OCI-LY7 (cell line): ENCODE measurements around the gene FGB. TPM values are rescaled to one million over a fixed set of nuclear protein-coding genes. Genes with fewer than 3 reads are reported as not detected.

Experiments used
- BruUV-seq: library from RNA; stranded (reverse); fragments of 400-500 nt; replicated peaks from 2 replicates; lab custom pipeline; 2021; lab: Mats Ljungman, UMichigan
- CTCF ChIA-PET: fragments of 300-600 bp; sonication (Branson Sonifier 250); formaldehyde crosslinking; loops from one replicate; lab custom pipeline; 2022; ENCODE audit warnings: antibody characterized with exemption; ENCODE audit not compliant: unreplicated experiment; lab: Charles Lee
- POLR2A ChIA-PET: fragments of 300-600 bp; sonication (Branson Sonifier 250); formaldehyde crosslinking; loops from one replicate; lab custom pipeline; 2022; ENCODE audit warnings: antibody characterized with exemption; lab: Charles Lee
- DNase-seq: peaks from one replicate; pipeline ENCODE4 v3.0.0-alpha.2; 2015; ENCODE audit warnings: low spot score
- H2AFZ ChIP-seq: fragments of 200-600 bp; sonication (generic), shearing (Covaris generic); 2 replicates; pipeline ENCODE4 v1.6.1; 2014; ENCODE audit warnings: mild to moderate bottlenecking, antibody characterized with exemption, low read length, moderate library complexity
- H3K27ac ChIP-seq: fragments of 200-600 bp; sonication (generic); 2 replicates; pipeline ENCODE4 v1.5.1; 2014; ENCODE audit warnings: mixed run types, low read depth, mild to moderate bottlenecking, moderate library complexity, low read length, inconsistent platforms; ENCODE audit not compliant: poor library complexity, severe bottlenecking
- H3K36me3 ChIP-seq: fragments of 200-600 bp; sonication (generic); 2 replicates; pipeline ENCODE4 v1.6.1; 2014; ENCODE audit warnings: mild to moderate bottlenecking, antibody characterized with exemption, low read length, moderate library complexity, mixed read lengths; ENCODE audit not compliant: insufficient read depth
- H3K4me1 ChIP-seq: fragments of 200-600 bp; sonication (generic); 2 replicates; pipeline ENCODE4 v1.5.1; 2014; ENCODE audit warnings: mild to moderate bottlenecking, low read length; ENCODE audit not compliant: insufficient read depth, poor library complexity, severe bottlenecking
- H3K4me2 ChIP-seq: fragments of 200-600 bp; sonication (generic); 2 replicates; pipeline ENCODE4 v1.6.1; 2014; ENCODE audit warnings: mild to moderate bottlenecking, low read length
- H3K4me3 ChIP-seq: fragments of 200-600 bp; sonication (generic); 2 replicates; pipeline ENCODE4 v1.5.1; 2014; ENCODE audit warnings: mild to moderate bottlenecking, low read depth, low read length; ENCODE audit not compliant: poor library complexity, severe bottlenecking
- H3K79me2 ChIP-seq: fragments of 200-600 bp; sonication (generic); 2 replicates; pipeline ENCODE4 v1.6.1; 2016; ENCODE audit warnings: low read depth, mild to moderate bottlenecking, low read length, moderate library complexity, mixed read lengths; ENCODE audit not compliant: insufficient read depth
- H3K9me2 ChIP-seq: fragments of 200-600 bp; sonication (generic); 2 replicates; pipeline ENCODE4 v1.6.1; 2016; ENCODE audit warnings: mild to moderate bottlenecking, low read length, mixed read lengths; ENCODE audit not compliant: insufficient read depth
- H3K9me3 ChIP-seq: fragments of 200-600 bp; sonication (generic); 2 replicates; pipeline ENCODE4 v1.6.1; 2014; ENCODE audit warnings: mild to moderate bottlenecking, mixed run types, low read length, mixed read lengths
- H4K20me1 ChIP-seq: fragments of 200-600 bp; sonication (generic); 2 replicates; pipeline ENCODE4 v1.6.1; 2014; ENCODE audit warnings: mild to moderate bottlenecking, antibody characterized with exemption, low read length, moderate library complexity, mixed read lengths; ENCODE audit not compliant: insufficient read depth
- EZH2phosphoT487 ChIP-seq: fragments of 200-600 bp; sonication (generic); IDR thresholded peaks from 2 replicates; pipeline ENCODE4 v1.6.1; 2018; ENCODE audit warnings: low read depth, borderline replicate concordance, mild to moderate bottlenecking, mixed run types, antibody characterized with exemption, low read length, moderate library complexity, mixed read lengths
- intact Hi-C: fragments of 100-400 bp; cut with micrococcal nuclease; formaldehyde crosslinking; loops from one replicate; pipeline ENCODE4 v1.10.0; 2022; ENCODE audit not compliant: unreplicated experiment
- total RNA-seq, 2 experiments: library from RNA; depleted of rRNA in 1 of 2; stranded (reverse); fragments of >200 nt in 1 of 2; shearing (Covaris generic) in 1 of 2; gene quantifications; 2 replicates each; pipeline ENCODE4 v1.2.3, GENCODE V29; 2014 to 2022
- TF ChIP-seq, protein P1 (sequence below): fragments of 200-600 bp; sonication (generic); conservative IDR thresholded peaks from 2 replicates; pipeline ENCODE4 v1.5.1; 2014; ENCODE audit warnings: mild to moderate bottlenecking, antibody characterized with exemption, low read length, moderate library complexity, mixed read lengths

FGB gene
- total RNA-seq, 2 experiments from 2014 or later: not detected

DNA sequence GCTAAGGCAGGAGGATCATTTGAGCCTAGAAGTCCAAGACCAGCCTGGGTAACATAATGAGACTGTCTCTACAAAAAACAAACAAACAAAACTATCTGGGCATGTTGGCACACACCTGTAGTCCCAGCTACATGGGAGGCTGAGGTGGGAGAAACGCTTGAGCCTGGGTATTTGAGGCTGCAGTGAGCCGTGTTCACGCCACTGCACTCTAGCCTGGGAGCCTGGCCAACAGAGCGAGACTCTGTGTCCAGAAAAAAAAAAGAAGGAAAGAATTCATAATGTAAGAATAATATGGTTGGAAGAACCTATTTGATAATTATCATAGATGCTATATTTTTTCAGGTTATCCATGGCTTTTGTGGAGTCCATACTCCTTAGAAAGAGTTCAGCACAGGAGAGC lies 45.2 kb upstream of the FGB start:
- no peak overlapping the region for H3K4me3 ChIP-seq
- no peak overlapping the region for H3K4me2 ChIP-seq
- no peaks in the 10 kb centered on the region for H3K4me1 ChIP-seq
- H2AFZ ChIP-seq: no peak overlapping the region
- no peaks in the 10 kb centered on the region for H3K36me3 ChIP-seq
- no peaks in the 10 kb centered on the region; the same call in 1 of the 2 replicates for H3K9me3 ChIP-seq
- TF ChIP-seq, protein P1, sequence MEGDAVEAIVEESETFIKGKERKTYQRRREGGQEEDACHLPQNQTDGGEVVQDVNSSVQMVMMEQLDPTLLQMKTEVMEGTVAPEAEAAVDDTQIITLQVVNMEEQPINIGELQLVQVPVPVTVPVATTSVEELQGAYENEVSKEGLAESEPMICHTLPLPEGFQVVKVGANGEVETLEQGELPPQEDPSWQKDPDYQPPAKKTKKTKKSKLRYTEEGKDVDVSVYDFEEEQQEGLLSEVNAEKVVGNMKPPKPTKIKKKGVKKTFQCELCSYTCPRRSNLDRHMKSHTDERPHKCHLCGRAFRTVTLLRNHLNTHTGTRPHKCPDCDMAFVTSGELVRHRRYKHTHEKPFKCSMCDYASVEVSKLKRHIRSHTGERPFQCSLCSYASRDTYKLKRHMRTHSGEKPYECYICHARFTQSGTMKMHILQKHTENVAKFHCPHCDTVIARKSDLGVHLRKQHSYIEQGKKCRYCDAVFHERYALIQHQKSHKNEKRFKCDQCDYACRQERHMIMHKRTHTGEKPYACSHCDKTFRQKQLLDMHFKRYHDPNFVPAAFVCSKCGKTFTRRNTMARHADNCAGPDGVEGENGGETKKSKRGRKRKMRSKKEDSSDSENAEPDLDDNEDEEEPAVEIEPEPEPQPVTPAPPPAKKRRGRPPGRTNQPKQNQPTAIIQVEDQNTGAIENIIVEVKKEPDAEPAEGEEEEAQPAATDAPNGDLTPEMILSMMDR: no peak
- no peak for TF ChIP-seq EZH2phosphoT487
- no peaks in the 10 kb centered on the region for H3K9me2 ChIP-seq
- H3K27ac ChIP-seq: no peak overlapping the region
- no peaks in the 10 kb centered on the region for H4K20me1 ChIP-seq
- ChIA-PET CTCF (no interaction called here), POLR2A (interaction anchor here (0.6 to 2.0 kb wide), 6 partner anchors 12 to 101 kb away, joined by 3 to 8 read pairs (median 3); no protein-coding TSS in a partner anchor)
- H3K79me2 ChIP-seq: no peaks in the 10 kb centered on the region
- no peak for DNase-seq
- BruUV-seq: no TSS peak
- intact Hi-C loops: no loop called here

DNA sequence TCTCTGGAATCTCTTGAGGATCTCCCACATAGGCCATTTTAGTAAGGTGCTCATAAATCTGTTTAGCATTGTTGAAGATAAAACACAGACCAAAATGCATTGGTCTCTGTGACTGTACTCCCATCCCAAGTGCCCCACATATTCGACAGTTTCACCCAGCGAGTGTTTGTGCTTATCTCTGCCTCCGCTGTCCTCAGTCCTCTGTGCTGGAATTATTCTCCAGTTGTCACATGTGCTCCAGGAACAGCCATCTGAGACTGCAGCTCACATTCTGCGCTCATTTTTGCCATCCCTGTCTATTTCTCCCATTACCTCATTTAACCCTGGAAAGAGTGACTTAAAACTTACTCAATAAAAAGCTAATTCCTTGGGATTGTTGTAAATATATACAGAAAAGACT lies 43.6 kb upstream of the FGB start:
- no TSS peak for BruUV-seq
- Histone ChIP-seq H3K4me3 (no peak overlapping the region), H3K4me1 (no peaks in the 10 kb centered on the region), H4K20me1 (no peaks in the 10 kb centered on the region), H3K36me3 (no peaks in the 10 kb centered on the region), H3K9me2 (no peaks in the 10 kb centered on the region), H3K4me2 (no peak overlapping the region), H3K9me3 (no peaks in the 10 kb centered on the region; the same call in 1 of the 2 replicates), H3K27ac (no peak overlapping the region), H3K79me2 (no peaks in the 10 kb centered on the region), H2AFZ (no peak overlapping the region)
- POLR2A ChIA-PET: interaction anchor here (1.0 to 2.2 kb wide), 2 partner anchors 12 to 13 kb away, joined by 3 to 6 read pairs; no protein-coding TSS in a partner anchor
- CTCF ChIA-PET: no interaction called here
- no peak for TF ChIP-seq EZH2phosphoT487
- TF ChIP-seq, protein P1: no peak
- DNase-seq: no peak
- intact Hi-C loops: no loop called here

DNA sequence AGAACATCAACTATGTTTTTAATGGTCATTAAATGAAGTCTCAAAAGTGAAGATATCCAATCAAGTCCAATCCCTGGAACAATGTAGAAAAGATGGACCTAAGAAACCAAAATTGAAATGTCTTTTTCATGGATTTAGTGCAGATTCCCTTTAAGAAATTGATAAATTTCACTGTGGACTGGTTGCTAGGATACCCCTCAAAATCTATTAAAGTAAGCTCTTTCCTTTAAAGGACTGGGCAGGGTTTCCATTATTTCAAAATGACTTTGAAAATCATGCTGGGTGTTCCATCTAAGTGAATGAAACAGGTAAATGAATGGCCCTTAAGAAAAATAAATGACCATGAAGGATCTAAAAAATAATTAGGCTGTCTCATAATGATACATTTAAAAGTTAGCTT lies 41.2 kb upstream of the FGB start:
- Histone ChIP-seq H3K79me2 (no peaks in the 10 kb centered on the region), H3K4me2 (no peak overlapping the region), H3K4me3 (no peak overlapping the region), H3K27ac (no peak overlapping the region), H3K9me2 (no peaks in the 10 kb centered on the region), H3K9me3 (no peaks in the 10 kb centered on the region), H3K36me3 (no peaks in the 10 kb centered on the region), H4K20me1 (no peaks in the 10 kb centered on the region), H3K4me1 (peaks cover 16% of the 10 kb centered on the region), H2AFZ (no peak overlapping the region)
- no TSS peak for BruUV-seq
- no peak for DNase-seq
- ChIA-PET POLR2A (no interaction called here), CTCF (no interaction called here)
- TF ChIP-seq, protein P1: no peak
- no peak for TF ChIP-seq EZH2phosphoT487
- intact Hi-C loops: no loop called here
